Activated CD8-positive, alpha-beta T cell treated with anti-CD3 and anti-CD28 coated beads, Interleukin-2, amount 10 ng/mL, durations not matched to agents 7 days and 5 days (primary cell): Measurements from ENCODE around the gene SAP130. TPM values are rescaled to one million over a fixed set of nuclear protein-coding genes. Genes with fewer than 3 reads are reported as not detected.
A peak's percentile ranks its signal among the peaks of the same experiment; 100 is the strongest.

Experiments used
- ATAC-seq: fragments of 150-1000 bp; cut with Tn5 transposase; one replicate; pipeline ENCODE4 v1.10.0; 2021; ENCODE audit warnings: moderate library complexity
- CTCF ChIA-PET: fragments of 350-600 bp; sonication (Branson Sonifier 250); formaldehyde crosslinking; loops from one replicate; lab custom pipeline; 2021; ENCODE audit warnings: antibody characterized with exemption; lab: Charles Lee
- POLR2A ChIA-PET: fragments of 350-600 bp; sonication (Branson Sonifier 250); formaldehyde crosslinking; loops from one replicate; lab custom pipeline; 2021; ENCODE audit warnings: antibody characterized with exemption; lab: Charles Lee
- DNase-seq: peaks from one replicate; pipeline ENCODE4 v3.0.0-alpha.2; 2020
- H3K27ac Mint-ChIP-seq: one replicate; pipeline ENCODE4 v1.8.0; 2021; ENCODE audit warnings: mild to moderate bottlenecking, mixed read lengths
- H3K27me3 Mint-ChIP-seq: one replicate; pipeline ENCODE4 v1.8.0; 2021; ENCODE audit warnings: low read depth, mixed read lengths
- H3K36me3 Mint-ChIP-seq: one replicate; pipeline ENCODE4 v1.8.0; 2021; ENCODE audit warnings: low read depth, mixed read lengths
- H3K4me1 Mint-ChIP-seq: one replicate; pipeline ENCODE4 v1.8.0; 2021; ENCODE audit warnings: low read depth, mixed read lengths
- H3K4me3 Mint-ChIP-seq: one replicate; pipeline ENCODE4 v1.8.0; 2021; ENCODE audit warnings: mild to moderate bottlenecking, mixed read lengths
- H3K9me3 Mint-ChIP-seq: one replicate; pipeline ENCODE4 v1.8.0; 2022; ENCODE audit warnings: mixed read lengths; ENCODE audit not compliant: insufficient read depth
- total RNA-seq, 2 experiments: library from RNA; stranded (reverse); gene quantifications; one replicate each; pipeline ENCODE4 v1.2.3, GENCODE V29; 2021

SAP130 gene
- total RNA-seq: 10 to 100 TPM; 37.8 to 39.2 TPM

- H3K36me3 Mint-ChIP-seq: peaks cover 7% of the 10 kb centered on the region
- CTCF ChIA-PET: interaction anchor here (1.2 to 1.3 kb wide), 2 partner anchors 61 to 107 kb away, joined by 3 to 4 read pairs; no protein-coding TSS in a partner anchor
- POLR2A ChIA-PET: interaction anchor here (0.5 to 2.7 kb wide), 12 partner anchors 8 to 639 kb away, joined by 3 to 54 read pairs (median 3); partner anchors contain the start of gene UGGT1
- H3K27ac Mint-ChIP-seq: peak within 1 kb of the TSS; percentile 93
- peaks cover 5% of the 10 kb centered on the region for H3K27me3 Mint-ChIP-seq
- peak within 1 kb of the TSS; percentile 97 for H3K4me3 Mint-ChIP-seq
- DNase-seq (peak; percentile 99), ATAC-seq (peak; percentile 77)
- peaks cover 5% of the 10 kb centered on the region for H3K9me3 Mint-ChIP-seq
- H3K4me1 Mint-ChIP-seq: peaks cover 19% of the 10 kb centered on the region
Measured at GRCh38 chr2:128027801-128028667, at the start of gene SAP130. Gene SAP130 (minus strand): TSS chr2:128028059. CDS start chr2:128026292, 1,767 bp downstream.

DNA sequence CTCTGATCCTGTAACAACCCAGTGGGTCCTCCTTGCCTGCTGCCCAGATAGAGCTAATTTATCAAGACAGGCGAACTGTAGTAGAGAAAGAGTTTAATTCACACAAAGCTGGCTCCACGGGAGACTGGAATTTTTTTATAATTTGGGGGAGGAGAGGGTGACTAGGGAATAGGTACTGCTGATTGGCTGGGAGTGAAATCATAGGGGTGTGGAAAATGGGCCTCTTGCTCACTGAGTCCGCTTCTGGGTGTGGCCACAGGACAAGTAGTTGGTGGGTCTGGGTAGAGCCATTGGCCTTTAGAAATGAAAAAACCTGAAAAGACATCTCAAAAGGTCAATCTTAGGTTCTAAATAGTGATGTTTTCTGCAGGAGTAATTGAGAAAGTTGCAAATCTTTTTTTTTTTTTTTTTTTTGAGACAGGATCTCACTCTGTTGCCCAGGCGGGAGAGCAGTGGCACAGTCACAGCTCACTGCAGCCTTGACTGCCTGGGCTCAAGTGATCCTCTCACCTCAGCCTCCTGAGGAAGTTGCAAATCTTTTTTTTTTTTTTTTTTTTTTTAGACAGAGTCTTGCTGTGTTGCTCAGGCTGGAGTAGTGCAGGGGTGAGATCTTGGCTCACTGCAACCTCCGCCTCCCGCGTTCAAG lies 48.7 kb upstream of the SAP130 start:
- ChIA-PET CTCF (interaction anchor here (0.6 kb wide), 1 partner anchor 342 kb away, joined by 3 read pairs; no protein-coding TSS in a partner anchor), POLR2A (no interaction called here)
- Mint-ChIP-seq H3K36me3 (no peaks in the 10 kb centered on the region), H3K9me3 (no peaks in the 10 kb centered on the region), H3K4me3 (no peak overlapping the region), H3K27ac (no peak overlapping the region), H3K27me3 (no peaks in the 10 kb centered on the region), H3K4me1 (peaks cover 9% of the 10 kb centered on the region)
- DNase-seq (no peak), ATAC-seq (no peak)

- H3K36me3 Mint-ChIP-seq: no peaks in the 10 kb centered on the region
- ChIA-PET POLR2A (no interaction called here), CTCF (interaction anchor here (1.8 kb wide), 1 partner anchor 9 kb away, joined by 7 read pairs; no protein-coding TSS in a partner anchor)
- no peaks in the 10 kb centered on the region for H3K27me3 Mint-ChIP-seq
- no peak overlapping the region for H3K27ac Mint-ChIP-seq
- no peak overlapping the region for H3K4me3 Mint-ChIP-seq
- ATAC-seq: no peak
- H3K9me3 Mint-ChIP-seq: no peaks in the 10 kb centered on the region
- peaks cover 9% of the 10 kb centered on the region for H3K4me1 Mint-ChIP-seq
- no peak for DNase-seq
Measured at GRCh38 chr2:128073278-128073677, 45.4 kb upstream of the SAP130 start.

DNA sequence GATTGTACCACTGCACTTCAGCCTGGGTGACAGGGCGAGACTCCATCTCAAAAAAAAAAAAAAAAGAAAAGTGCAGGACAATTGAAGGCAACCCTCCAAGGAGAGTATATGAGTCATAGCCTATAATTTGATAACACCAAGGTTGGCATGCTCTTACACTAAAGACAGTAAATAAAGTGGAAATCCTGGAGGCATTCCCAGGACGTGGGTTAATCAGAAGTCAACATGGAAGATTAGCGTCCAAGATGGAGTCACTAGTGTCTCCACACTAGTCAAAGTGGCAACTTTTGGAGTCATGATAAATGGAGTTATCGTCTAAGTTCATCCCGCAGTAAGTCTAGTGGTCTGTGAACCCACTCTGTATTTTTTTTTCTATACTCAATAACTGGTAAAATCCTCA lies 41.9 kb upstream of the SAP130 start:
- DNase-seq (no peak), ATAC-seq (no peak)
- POLR2A ChIA-PET: no interaction called here
- Mint-ChIP-seq H3K9me3 (no peaks in the 10 kb centered on the region), H3K4me1 (no peaks in the 10 kb centered on the region), H3K27ac (no peak overlapping the region), H3K36me3 (no peaks in the 10 kb centered on the region), H3K27me3 (no peaks in the 10 kb centered on the region), H3K4me3 (no peak overlapping the region)
- CTCF ChIA-PET: no interaction called here

DNA sequence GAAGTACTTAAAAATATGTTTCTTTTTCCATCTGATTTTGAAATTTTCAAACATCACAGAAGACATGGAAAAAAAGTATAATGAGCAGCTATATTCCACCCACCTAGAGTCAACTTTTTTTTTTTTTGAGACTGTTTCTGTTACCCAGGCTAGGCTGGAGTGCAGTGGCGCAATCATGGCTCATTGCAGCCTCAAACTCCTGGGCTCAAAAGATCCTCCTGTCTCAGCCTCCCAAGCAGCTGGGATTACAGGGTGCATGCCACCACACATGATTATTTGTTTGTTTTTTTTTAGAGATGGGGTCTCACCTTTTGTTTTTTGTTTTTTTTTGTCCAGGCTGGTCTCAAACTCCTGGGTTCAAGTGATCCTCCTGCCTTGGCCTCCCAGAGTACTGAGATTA lies 36.5 kb upstream of the SAP130 start:
- Mint-ChIP-seq H3K4me3 (no peak overlapping the region), H3K9me3 (no peaks in the 10 kb centered on the region), H3K27ac (no peak overlapping the region), H3K36me3 (no peaks in the 10 kb centered on the region), H3K27me3 (no peaks in the 10 kb centered on the region), H3K4me1 (no peaks in the 10 kb centered on the region)
- POLR2A ChIA-PET: interaction anchor here (0.6 kb wide), 1 partner anchor 72 kb away, joined by 4 read pairs; no protein-coding TSS in a partner anchor
- CTCF ChIA-PET: interaction anchor here (0.7 to 2.4 kb wide), 5 partner anchors 8 to 171 kb away, joined by 3 to 17 read pairs (median 7); partner anchors contain the start of gene UGGT1
- no peak for ATAC-seq
- DNase-seq: no peak

DNA sequence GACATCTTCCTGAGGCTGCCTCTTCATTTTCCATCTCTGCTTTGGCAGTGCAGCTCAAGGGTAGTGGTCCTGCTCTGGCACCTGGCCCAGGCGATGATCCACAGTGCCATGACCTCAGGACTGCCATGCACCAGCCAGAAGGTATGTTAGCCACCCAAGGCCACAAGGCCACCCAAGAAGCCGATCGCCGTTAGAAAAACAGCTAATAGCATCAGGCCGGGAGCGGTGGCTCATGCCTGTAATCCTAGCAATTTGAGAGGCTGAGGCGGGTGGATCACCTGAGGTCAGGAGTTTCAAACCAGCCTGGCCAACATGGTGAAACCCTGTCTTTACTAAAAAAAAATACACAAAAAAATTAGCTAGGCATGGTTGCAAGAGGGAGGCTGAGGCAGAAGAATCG lies 34.7 kb upstream of the SAP130 start:
- POLR2A ChIA-PET: interaction anchor here (0.6 kb wide), 1 partner anchor 35 kb away, joined by 3 read pairs; the partner anchor contains the start of gene SAP130

DNA sequence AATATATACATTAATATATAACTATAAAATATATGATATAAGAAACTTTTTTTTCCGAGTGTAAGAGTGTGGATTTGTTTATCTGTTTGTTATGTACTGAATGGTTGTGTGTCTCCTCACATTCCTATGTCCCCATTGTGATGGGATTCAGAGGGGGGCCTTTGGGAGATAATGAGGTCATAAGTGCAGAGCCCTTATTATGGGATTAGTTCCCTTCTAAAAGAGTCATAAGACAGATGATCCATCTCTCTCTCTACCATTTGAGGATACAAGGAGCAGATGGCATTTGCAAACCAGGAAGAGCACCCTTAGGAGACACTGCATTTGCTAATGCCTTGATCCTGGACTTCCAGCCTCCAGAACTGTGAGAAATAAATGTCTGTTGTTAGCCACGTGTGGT lies 30.3 kb upstream of the SAP130 start:
- no peak for DNase-seq
- Mint-ChIP-seq H3K36me3 (no peaks in the 10 kb centered on the region), H3K27ac (no peak overlapping the region), H3K9me3 (no peaks in the 10 kb centered on the region), H3K4me1 (no peaks in the 10 kb centered on the region), H3K4me3 (no peak overlapping the region), H3K27me3 (no peaks in the 10 kb centered on the region)
- ChIA-PET POLR2A (no interaction called here), CTCF (no interaction called here)
- no peak for ATAC-seq

More for the DNA sequence above, 34.7 kb upstream of the SAP130 start:
- ATAC-seq (no peak), DNase-seq (no peak)
- no peaks in the 10 kb centered on the region for H3K4me1 Mint-ChIP-seq
- no peaks in the 10 kb centered on the region for H3K36me3 Mint-ChIP-seq
- no peaks in the 10 kb centered on the region for H3K27me3 Mint-ChIP-seq
- H3K27ac Mint-ChIP-seq: no peak overlapping the region
- H3K9me3 Mint-ChIP-seq: no peaks in the 10 kb centered on the region
- CTCF ChIA-PET: interaction anchor here (1.3 kb wide), 2 partner anchors 9 to 24 kb away, joined by 3 to 4 read pairs; no protein-coding TSS in a partner anchor
- H3K4me3 Mint-ChIP-seq: no peak overlapping the region

DNA sequence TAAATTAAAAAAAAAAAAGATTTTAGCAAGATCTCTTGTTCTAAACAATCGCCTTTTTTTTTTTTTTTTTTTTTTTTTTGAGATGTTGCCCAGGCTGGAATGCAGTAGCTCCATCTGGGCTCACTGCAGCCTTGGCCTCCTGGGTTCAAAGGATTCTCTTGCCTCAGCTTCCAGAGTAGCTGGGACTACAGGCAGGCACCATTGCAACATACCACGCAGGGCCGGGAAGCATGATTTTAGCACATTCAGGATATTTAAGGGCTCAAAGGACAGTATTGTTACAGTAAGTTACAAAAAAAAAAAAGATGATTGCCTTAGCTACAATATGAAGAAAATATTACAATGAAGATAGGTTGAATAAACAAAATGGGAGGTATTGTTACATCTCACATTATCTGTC lies 29.5 kb upstream of the SAP130 start:
- Mint-ChIP-seq H3K9me3 (no peaks in the 10 kb centered on the region), H3K36me3 (no peaks in the 10 kb centered on the region), H3K4me3 (no peak overlapping the region), H3K27me3 (no peaks in the 10 kb centered on the region), H3K27ac (no peak overlapping the region), H3K4me1 (no peaks in the 10 kb centered on the region)
- ChIA-PET CTCF (no interaction called here), POLR2A (no interaction called here)
- no peak for ATAC-seq
- no peak for DNase-seq

DNA sequence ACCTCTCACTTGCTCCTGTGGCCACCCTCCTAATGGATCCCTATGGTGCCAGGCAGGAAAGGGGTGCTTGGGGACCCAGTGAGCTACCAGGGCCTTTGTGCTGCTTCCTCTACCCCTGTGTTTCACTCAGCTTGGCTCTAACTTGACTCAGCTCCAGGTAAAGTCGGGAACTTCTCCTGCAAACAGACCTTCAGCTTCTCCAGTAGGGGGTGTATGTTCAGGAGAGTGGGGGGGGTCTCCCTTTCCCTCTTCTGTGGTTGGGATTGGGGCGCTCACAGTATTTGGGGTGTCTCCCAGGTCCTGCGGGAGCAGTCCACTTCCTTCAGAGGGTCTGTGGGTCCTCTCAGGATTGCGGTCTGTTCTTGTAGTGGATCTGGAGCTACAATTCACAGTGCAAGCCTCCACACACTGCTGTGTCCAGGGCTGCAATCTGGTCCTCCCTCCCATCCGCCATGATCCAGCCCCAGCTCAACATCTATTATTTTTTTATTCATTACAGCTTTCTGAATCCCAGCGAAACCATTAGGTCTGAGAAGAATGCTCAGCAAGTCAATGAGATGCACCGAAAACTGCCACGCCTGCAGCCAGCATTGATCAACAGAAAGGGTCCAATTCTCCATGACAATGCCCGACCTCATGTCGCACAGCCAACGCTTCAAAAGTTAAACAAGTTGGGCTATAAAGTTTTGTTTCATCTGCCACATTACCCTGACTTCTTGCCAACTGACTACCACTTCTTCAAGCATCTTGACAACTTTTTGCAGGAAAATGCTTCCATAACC lies 26.4 kb upstream of the SAP130 start:
- ATAC-seq: no peak
- peaks cover 8% of the 10 kb centered on the region for H3K9me3 Mint-ChIP-seq
- no peaks in the 10 kb centered on the region for H3K4me1 Mint-ChIP-seq
- ChIA-PET CTCF (interaction anchor here (1.0 to 1.8 kb wide), 2 partner anchors 8 to 179 kb away, joined by 4 read pairs; no protein-coding TSS in a partner anchor), POLR2A (no interaction called here)
- no peak for DNase-seq
- peaks cover 17% of the 10 kb centered on the region for H3K27me3 Mint-ChIP-seq
- peaks cover 2% of the 10 kb centered on the region for H3K36me3 Mint-ChIP-seq
- no peak overlapping the region for H3K4me3 Mint-ChIP-seq
- no peak overlapping the region for H3K27ac Mint-ChIP-seq

GRCh38 chr2:128053331-128053730 lies 25.5 kb upstream of the SAP130 start:
- ATAC-seq (no peak), DNase-seq (no peak)
- POLR2A ChIA-PET: no interaction called here
- H3K4me3 Mint-ChIP-seq: no peak overlapping the region
- H3K36me3 Mint-ChIP-seq: peaks cover 2% of the 10 kb centered on the region
- no peak overlapping the region for H3K27ac Mint-ChIP-seq
- peaks cover 23% of the 10 kb centered on the region for H3K27me3 Mint-ChIP-seq
- H3K9me3 Mint-ChIP-seq: peaks cover 8% of the 10 kb centered on the region
- CTCF ChIA-PET: interaction anchor here (1.8 kb wide), 1 partner anchor 9 kb away, joined by 4 read pairs; no protein-coding TSS in a partner anchor
- H3K4me1 Mint-ChIP-seq: no peaks in the 10 kb centered on the region

DNA sequence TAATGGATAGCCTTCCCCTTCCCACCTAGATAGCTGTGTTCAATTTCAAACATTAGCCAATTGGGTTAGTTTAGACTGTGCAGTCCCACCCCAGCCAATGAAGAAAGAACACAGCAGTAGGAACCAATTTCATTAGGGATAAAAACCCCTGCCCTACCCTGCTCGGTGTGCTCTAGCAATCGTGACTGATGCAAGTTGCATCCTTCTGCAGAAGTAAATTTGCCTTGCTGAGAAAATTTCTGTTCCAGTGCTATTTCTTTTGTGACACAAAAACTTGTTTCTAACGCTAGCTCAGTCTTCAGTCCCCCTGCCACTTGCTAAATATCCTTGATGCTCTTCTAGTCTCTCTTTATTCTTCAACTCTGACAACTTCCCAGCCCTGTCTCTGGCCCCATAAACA lies 15.2 kb upstream of the SAP130 start:
- ATAC-seq (no peak), DNase-seq (no peak)
- H3K36me3 Mint-ChIP-seq: peaks cover 5% of the 10 kb centered on the region
- peaks cover 20% of the 10 kb centered on the region for H3K27me3 Mint-ChIP-seq
- H3K9me3 Mint-ChIP-seq: peaks cover 13% of the 10 kb centered on the region
- no peak overlapping the region for H3K27ac Mint-ChIP-seq
- no peak overlapping the region for H3K4me3 Mint-ChIP-seq
- ChIA-PET CTCF (no interaction called here), POLR2A (no interaction called here)
- no peaks in the 10 kb centered on the region for H3K4me1 Mint-ChIP-seq
